HCT116 (cell line): Measurements from ENCODE around the gene ASPG. TPM values are rescaled to one million over a fixed set of nuclear protein-coding genes. Genes with fewer than 3 reads are reported as not detected.

Source experiments
- ATAC-seq: fragments of 200-7000 bp; cut with Tn5 transposase; 2 replicates; pipeline ENCODE4 v1.9.1; 2020; ENCODE audit warnings: mild to moderate bottlenecking, moderate library complexity
- BruUV-seq: library from RNA; stranded (reverse); fragments of 400-500 nt; replicated peaks from 2 replicates; lab custom pipeline; 2021; lab: Mats Ljungman, UMichigan
- CTCF ChIA-PET: fragments of 300-600 bp; sonication (Branson Sonifier 250); formaldehyde crosslinking; loops from one replicate; lab custom pipeline; 2021; ENCODE audit warnings: antibody characterized with exemption; lab: Charles Lee
- POLR2A ChIA-PET: fragments of 300-600, 350-600 bp; sonication (Branson Sonifier 250); formaldehyde crosslinking; loops from one replicate; lab custom pipeline; 2021; ENCODE audit warnings: antibody characterized with exemption; lab: Charles Lee
- RAD21 ChIA-PET, 2 experiments: fragments of 300-600 bp; sonication (Branson Sonifier 250); formaldehyde crosslinking; loops; one replicate each; lab custom pipeline; 2023; ENCODE audit warnings: low total read pairs in 2 of 2; ENCODE audit not compliant: uncharacterized antibody in 2 of 2, unreplicated experiment in 2 of 2, low non-redundant PET in 1 of 2; lab: Charles Lee
- DNase-seq: peaks from one replicate; pipeline ENCODE4 v3.0.0-alpha.2; 2010; ENCODE audit warnings: low read depth, low spot score
- H2AFZ ChIP-seq: fragments of 200-600 bp; shearing (Covaris generic), sonication (generic); 2 replicates; pipeline ENCODE4 v1.6.1; 2017; ENCODE audit warnings: low read depth, mixed run types, mixed read lengths, antibody characterized with exemption, low read length; ENCODE audit not compliant: poor library complexity, severe bottlenecking
- H3K27ac ChIP-seq: 2 replicates; pipeline ENCODE4 v1.5.1; 2012; ENCODE audit warnings: low read depth, low read length
- H3K27me3 ChIP-seq: fragments of 200-600 bp; sonication (generic); 2 replicates; pipeline ENCODE4 v1.6.1; 2016; ENCODE audit warnings: mixed run types, low read length, mixed read lengths; ENCODE audit not compliant: insufficient read depth
- H3K36me3 ChIP-seq, 2 experiments: fragments of 200-500 bp in 1 of 2; fragments of 200-600 bp in 1 of 2; sonication (Bioruptor generic) in 1 of 2; sonication (generic) in 1 of 2; 2 replicates each; pipeline versions ENCODE4 v1.5.1 to v1.6.1; 2014 to 2016; ENCODE audit warnings: low read length in 2 of 2, inconsistent platforms in 1 of 2, mixed read lengths in 1 of 2, mixed run types in 1 of 2; ENCODE audit not compliant: insufficient read depth in 2 of 2, control insufficient read depth in 1 of 2
- H3K4me1 ChIP-seq, 2 experiments: fragments of 200-600 bp in 1 of 2; sonication (generic) in 1 of 2; 2 replicates each; pipeline versions ENCODE4 v1.5.1 to v1.6.1; 2012 to 2017; ENCODE audit warnings: low read length in 2 of 2, inconsistent platforms in 1 of 2, mild to moderate bottlenecking in 1 of 2, mixed read lengths in 1 of 2, mixed run types in 1 of 2, moderate library complexity in 1 of 2; ENCODE audit not compliant: insufficient read depth in 2 of 2, control insufficient read depth in 1 of 2
- H3K4me2 ChIP-seq: fragments of 200-600 bp; sonication (generic); 2 replicates; pipeline ENCODE4 v1.6.1; 2017; ENCODE audit warnings: mixed run types, low read length, mixed read lengths
- H3K4me3 ChIP-seq, 2 experiments: fragments of 200-600 bp in 1 of 2; sonication (generic) in 1 of 2; replicated peaks in 1 of 2; 2 replicates each; pipeline ENCODE4 v1.5.1; 2011 to 2016; ENCODE audit warnings: low read length in 2 of 2, control low read depth in 1 of 2, low read depth in 1 of 2, mild to moderate bottlenecking in 1 of 2, mixed read lengths in 1 of 2, mixed run types in 1 of 2
- H3K79me2 ChIP-seq: fragments of 200-600 bp; sonication (generic); 2 replicates; pipeline ENCODE4 v1.6.1; 2017; ENCODE audit warnings: mild to moderate bottlenecking, mixed run types, low read length, moderate library complexity, mixed read lengths; ENCODE audit not compliant: insufficient read depth
- H3K9ac ChIP-seq: fragments of 200-600 bp; sonication (generic); 2 replicates; pipeline ENCODE4 v1.6.1; 2016; ENCODE audit warnings: low read length, mixed read lengths
- H3K9me2 ChIP-seq: fragments of 200-600 bp; sonication (generic), shearing (Covaris generic); 2 replicates; pipeline ENCODE4 v1.6.1; 2017; ENCODE audit warnings: mixed run types, mild to moderate bottlenecking, moderate library complexity; ENCODE audit not compliant: insufficient read depth
- H3K9me3 ChIP-seq, 2 experiments: fragments of 200-500 bp in 1 of 2; fragments of 200-600 bp in 1 of 2; sonication (Bioruptor generic) in 1 of 2; sonication (generic) in 1 of 2; 2 replicates each; pipeline ENCODE4 v1.6.1; 2014 to 2017; ENCODE audit warnings: low read length in 2 of 2, mixed read lengths in 2 of 2, inconsistent platforms in 1 of 2, low read depth in 1 of 2, mild to moderate bottlenecking in 1 of 2, mixed run types in 1 of 2, moderate library complexity in 1 of 2; ENCODE audit not compliant: control insufficient read depth in 1 of 2, insufficient read depth in 1 of 2
- H4K20me1 ChIP-seq: fragments of 200-600 bp; sonication (generic), shearing (Covaris generic); 2 replicates; pipeline ENCODE4 v1.6.1; 2017; ENCODE audit warnings: mixed run types, mild to moderate bottlenecking, moderate library complexity; ENCODE audit not compliant: insufficient read depth
- CEBPB ChIP-seq: IDR thresholded peaks from 2 replicates; pipeline ENCODE4 v1.6.1; 2012; ENCODE audit warnings: low read depth
- EGR1 ChIP-seq: IDR thresholded peaks from 2 replicates; pipeline ENCODE4 v1.6.1; 2012; ENCODE audit warnings: low read depth
- ELF1 ChIP-seq: IDR thresholded peaks from 2 replicates; pipeline ENCODE4 v1.6.1; 2012; ENCODE audit warnings: low read depth, borderline replicate concordance
- YY1 ChIP-seq: IDR thresholded peaks from 2 replicates; pipeline ENCODE4 v1.6.1; 2011; ENCODE audit warnings: low read length, low read depth, moderate library complexity, mild to moderate bottlenecking; ENCODE audit not compliant: insufficient replicate concordance; ENCODE audit errors: extremely low read depth
- intact Hi-C: fragments of 100-400 bp; cut with micrococcal nuclease; formaldehyde crosslinking; loops from 2 replicates; pipeline ENCODE4 v1.10.0; 2022
- total RNA-seq: library from RNA; stranded (reverse); gene quantifications from one replicate; pipeline ENCODE4 v1.2.1, GENCODE V29; 2021; ENCODE audit not compliant: unreplicated experiment
- TF ChIP-seq, protein P1 (sequence below): IDR thresholded peaks from 2 replicates; pipeline ENCODE4 v1.6.1; 2012
- TF ChIP-seq, protein P2 (sequence below): IDR thresholded peaks from 2 replicates; pipeline ENCODE4 v1.6.1; 2011; ENCODE audit warnings: mild to moderate bottlenecking, low read length, moderate library complexity; ENCODE audit not compliant: insufficient replicate concordance; ENCODE audit errors: extremely low read depth
- TF ChIP-seq, protein P3 (sequence below), 3 experiments: fragments of 200-600 bp in 1 of 3; sonication (generic) in 1 of 3; IDR thresholded peaks in 2 of 3; conservative IDR thresholded peaks in 1 of 3; 2 replicates each; pipeline ENCODE4 v1.5.1; 2012 to 2017; ENCODE audit warnings: low read depth in 2 of 3, low read length in 2 of 3, antibody characterized with exemption in 1 of 3, borderline replicate concordance in 1 of 3, control low read depth in 1 of 3, mild to moderate bottlenecking in 1 of 3, mixed read lengths in 1 of 3, mixed run types in 1 of 3, moderate library complexity in 1 of 3; ENCODE audit not compliant: insufficient read depth in 1 of 3

The ASPG gene
- total RNA-seq, 1 experiment from 2014 or later: not detected

DNA sequence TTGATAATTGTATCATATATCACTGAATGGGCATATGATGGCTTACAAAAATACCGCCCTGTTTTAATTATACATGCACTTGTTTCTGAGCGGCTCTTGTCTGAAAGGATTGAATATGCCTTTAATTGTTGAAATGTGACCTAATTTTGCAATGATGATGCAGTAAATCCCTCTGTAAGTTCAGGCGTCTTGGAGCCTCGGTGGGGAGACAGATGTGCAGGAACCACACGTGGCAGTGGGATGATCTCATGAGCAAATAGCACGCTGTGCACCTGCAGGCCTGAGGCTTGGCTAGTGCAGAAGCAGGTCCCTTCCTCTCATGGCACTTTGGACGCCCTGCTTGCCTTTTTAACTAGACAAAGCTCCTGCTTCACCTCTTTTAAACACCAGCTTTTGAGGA lies 49.3 kb upstream of the ASPG start:
- Histone ChIP-seq H3K9me3 (no peaks in the 10 kb centered on the region), H3K27me3 (no peaks in the 10 kb centered on the region), H4K20me1 (no peaks in the 10 kb centered on the region), H3K4me3 (no peak overlapping the region), H3K4me1 (no peaks in the 10 kb centered on the region), H3K27ac (no peak overlapping the region), H2AFZ (no peak overlapping the region), H3K79me2 (no peaks in the 10 kb centered on the region), H3K36me3 (no peaks in the 10 kb centered on the region), H3K9me2 (no peaks in the 10 kb centered on the region), H3K9ac (no peak overlapping the region), H3K4me2 (no peak overlapping the region)
- BruUV-seq: no TSS peak
- no peak for ATAC-seq
- ChIA-PET POLR2A (no interaction called here), RAD21 (no interaction called here), CTCF (no interaction called here)
- intact Hi-C loops: no loop called here
- no peak for DNase-seq
- TF ChIP-seq, protein P1, sequence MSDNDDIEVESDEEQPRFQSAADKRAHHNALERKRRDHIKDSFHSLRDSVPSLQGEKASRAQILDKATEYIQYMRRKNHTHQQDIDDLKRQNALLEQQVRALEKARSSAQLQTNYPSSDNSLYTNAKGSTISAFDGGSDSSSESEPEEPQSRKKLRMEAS: no peak
- TF ChIP-seq, protein P2, sequence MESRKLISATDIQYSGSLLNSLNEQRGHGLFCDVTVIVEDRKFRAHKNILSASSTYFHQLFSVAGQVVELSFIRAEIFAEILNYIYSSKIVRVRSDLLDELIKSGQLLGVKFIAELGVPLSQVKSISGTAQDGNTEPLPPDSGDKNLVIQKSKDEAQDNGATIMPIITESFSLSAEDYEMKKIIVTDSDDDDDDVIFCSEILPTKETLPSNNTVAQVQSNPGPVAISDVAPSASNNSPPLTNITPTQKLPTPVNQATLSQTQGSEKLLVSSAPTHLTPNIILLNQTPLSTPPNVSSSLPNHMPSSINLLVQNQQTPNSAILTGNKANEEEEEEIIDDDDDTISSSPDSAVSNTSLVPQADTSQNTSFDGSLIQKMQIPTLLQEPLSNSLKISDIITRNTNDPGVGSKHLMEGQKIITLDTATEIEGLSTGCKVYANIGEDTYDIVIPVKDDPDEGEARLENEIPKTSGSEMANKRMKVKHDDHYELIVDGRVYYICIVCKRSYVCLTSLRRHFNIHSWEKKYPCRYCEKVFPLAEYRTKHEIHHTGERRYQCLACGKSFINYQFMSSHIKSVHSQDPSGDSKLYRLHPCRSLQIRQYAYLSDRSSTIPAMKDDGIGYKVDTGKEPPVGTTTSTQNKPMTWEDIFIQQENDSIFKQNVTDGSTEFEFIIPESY: no peak
- TF ChIP-seq YY1 (no peak), CEBPB (no peak), EGR1 (no peak), ELF1 (no peak)
- TF ChIP-seq, protein P3, sequence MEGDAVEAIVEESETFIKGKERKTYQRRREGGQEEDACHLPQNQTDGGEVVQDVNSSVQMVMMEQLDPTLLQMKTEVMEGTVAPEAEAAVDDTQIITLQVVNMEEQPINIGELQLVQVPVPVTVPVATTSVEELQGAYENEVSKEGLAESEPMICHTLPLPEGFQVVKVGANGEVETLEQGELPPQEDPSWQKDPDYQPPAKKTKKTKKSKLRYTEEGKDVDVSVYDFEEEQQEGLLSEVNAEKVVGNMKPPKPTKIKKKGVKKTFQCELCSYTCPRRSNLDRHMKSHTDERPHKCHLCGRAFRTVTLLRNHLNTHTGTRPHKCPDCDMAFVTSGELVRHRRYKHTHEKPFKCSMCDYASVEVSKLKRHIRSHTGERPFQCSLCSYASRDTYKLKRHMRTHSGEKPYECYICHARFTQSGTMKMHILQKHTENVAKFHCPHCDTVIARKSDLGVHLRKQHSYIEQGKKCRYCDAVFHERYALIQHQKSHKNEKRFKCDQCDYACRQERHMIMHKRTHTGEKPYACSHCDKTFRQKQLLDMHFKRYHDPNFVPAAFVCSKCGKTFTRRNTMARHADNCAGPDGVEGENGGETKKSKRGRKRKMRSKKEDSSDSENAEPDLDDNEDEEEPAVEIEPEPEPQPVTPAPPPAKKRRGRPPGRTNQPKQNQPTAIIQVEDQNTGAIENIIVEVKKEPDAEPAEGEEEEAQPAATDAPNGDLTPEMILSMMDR (IDR thresholded peaks at IDR 0.05 in 2 of 3, conservative IDR thresholded peaks at IDR 0.05 in 1 of 3; ENCODE audit: borderline replicate concordance in 1 of 3, insufficient read depth in 1 of 3, low read depth in 2 of 3, low read length in 2 of 3): no peak
